ENCODE data around the gene DHRS4. TPM values are rescaled to one million over a fixed set of nuclear protein-coding genes. Genes with fewer than 3 reads are reported as not detected.
"Not testable (repeated sequence)": the region's sequence is repeated elsewhere in the genome, so short reads cannot be mapped to it uniquely, and the experiment has no call there.

Gene DHRS4
- total RNA-seq, 1 donor from 2014 or later, result 18.2 TPM

GRCh38 chr14:23951590-23952201 is 1.9 kb upstream of the DHRS4 start:
- DNase-seq, result peak; percentile 53
- H3K4me3 Mint-ChIP-seq, result no peak overlapping the region
- peaks cover 12% of the 10 kb centered on the region for H3K36me3 Mint-ChIP-seq (ENCODE audit: low read depth)
- intact Hi-C loops (cut with micrococcal nuclease), result no loop called here
- no peak overlapping the region for H3K27ac Mint-ChIP-seq
- peaks cover 15% of the 10 kb centered on the region for H3K4me1 Mint-ChIP-seq
- H3K9me3 Mint-ChIP-seq, result peaks cover 9% of the 10 kb centered on the region
- H3K27me3 Mint-ChIP-seq, result no peaks in the 10 kb centered on the region

GRCh38 chr14:23953116-23953463 is 480 bp upstream of the DHRS4 start:
- intact Hi-C loops (cut with micrococcal nuclease), result loop anchor here (1.0 kb wide), 1 partner anchor 321 kb away; no protein-coding TSS in a partner anchor
- not testable (repeated sequence) for H3K9me3 Mint-ChIP-seq

DNA sequence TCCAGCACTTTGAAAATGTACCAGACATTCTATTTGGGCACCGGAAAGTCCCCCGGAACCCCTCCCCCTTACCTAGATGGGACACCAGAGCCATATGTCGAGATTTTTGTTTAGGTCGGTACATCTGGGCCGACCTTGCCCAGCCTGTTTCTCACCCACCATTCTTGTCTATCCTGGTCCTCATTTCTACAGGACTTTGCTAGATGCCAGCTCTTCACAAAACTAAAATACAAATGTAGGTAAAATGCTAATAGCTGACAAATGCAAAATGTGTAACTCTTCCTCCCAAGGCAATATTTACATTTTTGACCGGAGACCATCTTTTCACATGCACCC is 677 bp downstream of the DHRS4 start:
- not testable (repeated sequence) for H3K27me3 Mint-ChIP-seq, H3K9me3 Mint-ChIP-seq, DNase-seq
- Mint-ChIP-seq H3K36me3 (ENCODE audit: low read depth) (peaks cover 11% of the 10 kb centered on the region), H3K4me1 (peaks cover 15% of the 10 kb centered on the region), H3K4me3 (peak overlapping the region; percentile 99), H3K27ac (peak overlapping the region; percentile 90)
- intact Hi-C loops (cut with micrococcal nuclease), result loop anchor here (1.0 to 2.0 kb wide), 2 partner anchors 288 to 489 kb away; partner anchors contain the start of gene SDR39U1

More at GRCh38 chr14:23953116-23953463, 480 bp upstream of the DHRS4 start:
- not testable (repeated sequence) for DNase-seq, H3K27me3 Mint-ChIP-seq
- Mint-ChIP-seq H3K4me1 (peaks cover 15% of the 10 kb centered on the region), H3K4me3 (peak overlapping the region; percentile 99), H3K27ac (peak overlapping the region; percentile 70), H3K36me3 (ENCODE audit: low read depth) (peaks cover 14% of the 10 kb centered on the region)

DNA sequence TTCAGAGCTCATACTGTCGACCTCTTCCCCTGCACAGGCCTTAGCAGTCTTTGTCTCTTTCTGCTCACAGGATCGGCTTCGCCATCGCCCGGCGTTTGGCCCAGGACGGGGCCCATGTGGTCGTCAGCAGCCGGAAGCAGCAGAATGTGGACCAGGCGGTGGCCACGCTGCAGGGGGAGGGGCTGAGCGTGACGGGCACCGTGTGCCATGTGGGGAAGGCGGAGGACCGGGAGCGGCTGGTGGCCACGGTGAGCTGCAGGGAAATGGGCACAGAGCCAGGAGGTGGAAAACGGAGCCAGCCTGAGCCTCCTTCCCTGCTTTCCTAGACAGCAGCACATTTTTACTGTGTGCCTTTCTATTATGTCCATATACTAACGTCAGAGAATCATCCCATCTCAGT is 1.4 kb downstream of the DHRS4 start:
- H3K36me3 Mint-ChIP-seq (ENCODE audit: low read depth), result peaks cover 11% of the 10 kb centered on the region
- not testable (repeated sequence) for H3K9me3 Mint-ChIP-seq

DNA sequence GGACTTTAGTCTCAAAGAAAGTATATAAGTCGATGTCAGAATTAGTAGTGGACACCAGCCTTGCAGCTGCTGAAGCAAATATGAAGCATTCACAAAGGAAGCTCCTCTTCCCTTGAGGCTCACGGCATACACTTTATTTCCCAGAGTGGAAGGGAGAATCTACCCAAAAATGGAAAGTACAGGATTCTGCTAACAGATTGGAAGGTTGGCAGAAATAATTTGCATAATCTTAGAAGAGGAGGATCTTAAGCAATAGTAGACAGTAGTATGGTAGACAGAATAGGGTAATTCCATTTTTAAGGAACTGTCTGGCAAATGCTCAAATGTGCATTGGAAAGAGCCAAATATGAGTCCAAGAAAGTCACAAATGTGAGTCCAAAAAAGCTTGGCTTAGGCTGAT is 2.2 kb downstream of the DHRS4 start:
- H3K4me3 Mint-ChIP-seq, H3K9me3 Mint-ChIP-seq, DNase-seq, H3K27me3 Mint-ChIP-seq, H3K27ac Mint-ChIP-seq: not testable (repeated sequence)
- intact Hi-C loops (cut with micrococcal nuclease), result loop anchor here (2.0 kb wide), 1 partner anchor 487 kb away; the partner anchor contains the start of gene SDR39U1
- peaks cover 15% of the 10 kb centered on the region for H3K4me1 Mint-ChIP-seq
- H3K36me3 Mint-ChIP-seq (ENCODE audit: low read depth), result peaks cover 11% of the 10 kb centered on the region

More for the DNA sequence above, 1.4 kb downstream of the DHRS4 start:
- peaks cover 15% of the 10 kb centered on the region for H3K4me1 Mint-ChIP-seq
- H3K27me3 Mint-ChIP-seq, H3K27ac Mint-ChIP-seq, DNase-seq, H3K4me3 Mint-ChIP-seq: not testable (repeated sequence)
- intact Hi-C loops (cut with micrococcal nuclease), result loop anchor here (1.0 to 2.0 kb wide), 2 partner anchors 289 to 488 kb away; partner anchors contain the start of gene SDR39U1

- H3K27me3 Mint-ChIP-seq; intact Hi-C loops (cut with micrococcal nuclease); H3K27ac Mint-ChIP-seq; H3K36me3 Mint-ChIP-seq (ENCODE audit: low read depth); H3K4me1 Mint-ChIP-seq; H3K9me3 Mint-ChIP-seq; H3K4me3 Mint-ChIP-seq: not testable (repeated sequence)
- peak; percentile 29 for DNase-seq
Observed at GRCh38 chr14:23957913-23958569, 4.5 kb downstream of the DHRS4 start.

GRCh38 chr14:23960899-23961298 is 7.3 kb downstream of the DHRS4 start:
- H3K27ac Mint-ChIP-seq; intact Hi-C loops (cut with micrococcal nuclease); H3K4me3 Mint-ChIP-seq; H3K36me3 Mint-ChIP-seq (ENCODE audit: low read depth); H3K27me3 Mint-ChIP-seq; H3K4me1 Mint-ChIP-seq; H3K9me3 Mint-ChIP-seq: not testable (repeated sequence)
- DNase-seq, result peak; percentile 36

DNA sequence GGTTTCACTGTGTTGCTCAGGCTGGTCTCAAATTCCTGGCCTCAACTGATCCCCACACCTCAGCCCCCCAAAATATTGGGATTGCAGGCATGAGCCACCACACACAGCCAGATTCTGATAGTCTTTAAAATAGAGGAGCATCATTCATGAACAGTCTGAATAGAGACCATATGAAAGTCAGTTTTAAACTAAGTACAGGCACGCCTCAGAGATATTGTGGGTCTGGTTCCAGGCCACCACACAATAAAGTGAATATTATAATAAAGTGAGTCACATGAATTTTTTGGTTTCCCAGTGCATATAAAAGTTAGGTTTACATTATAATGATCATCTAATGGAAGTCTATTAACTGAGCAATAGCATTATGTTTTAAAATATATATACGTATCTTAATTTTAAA is 8.1 kb downstream of the DHRS4 start:
- not testable (repeated sequence) for H3K27me3 Mint-ChIP-seq

DNA sequence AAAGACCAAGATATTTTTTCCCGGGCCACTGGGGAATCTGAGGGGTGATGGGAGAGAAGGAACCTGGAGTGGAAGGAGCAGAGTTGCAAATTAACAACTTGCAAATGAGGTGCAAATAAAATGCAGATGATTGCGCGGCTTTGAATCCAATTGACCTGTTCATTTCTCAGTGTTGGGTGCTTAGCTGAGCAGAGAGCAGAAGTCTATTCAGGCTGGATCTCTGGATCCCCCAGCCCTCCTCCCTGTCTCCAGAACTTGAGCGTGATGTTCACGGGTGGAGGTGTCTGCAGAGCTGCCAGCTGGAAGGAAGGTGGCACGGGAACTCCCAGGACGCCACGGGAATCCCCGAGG is 15.5 kb downstream of the DHRS4 start:
- DNase-seq; intact Hi-C loops (cut with micrococcal nuclease); H3K4me1 Mint-ChIP-seq; H3K27ac Mint-ChIP-seq; H3K9me3 Mint-ChIP-seq; H3K36me3 Mint-ChIP-seq (ENCODE audit: low read depth); H3K4me3 Mint-ChIP-seq; H3K27me3 Mint-ChIP-seq: not testable (repeated sequence)

More for the DNA sequence above, 8.1 kb downstream of the DHRS4 start:
- H3K4me3 Mint-ChIP-seq; intact Hi-C loops (cut with micrococcal nuclease); H3K9me3 Mint-ChIP-seq; DNase-seq; H3K4me1 Mint-ChIP-seq; H3K27ac Mint-ChIP-seq; H3K36me3 Mint-ChIP-seq (ENCODE audit: low read depth): not testable (repeated sequence)

GRCh38 chr14:23969481-23970282 is 16.1 kb downstream of the DHRS4 start:
- H3K9me3 Mint-ChIP-seq; H3K27me3 Mint-ChIP-seq; H3K4me3 Mint-ChIP-seq; H3K27ac Mint-ChIP-seq; H3K4me1 Mint-ChIP-seq; H3K36me3 Mint-ChIP-seq (ENCODE audit: low read depth); intact Hi-C loops (cut with micrococcal nuclease): not testable (repeated sequence)
- peak; percentile 87 for DNase-seq

DNA sequence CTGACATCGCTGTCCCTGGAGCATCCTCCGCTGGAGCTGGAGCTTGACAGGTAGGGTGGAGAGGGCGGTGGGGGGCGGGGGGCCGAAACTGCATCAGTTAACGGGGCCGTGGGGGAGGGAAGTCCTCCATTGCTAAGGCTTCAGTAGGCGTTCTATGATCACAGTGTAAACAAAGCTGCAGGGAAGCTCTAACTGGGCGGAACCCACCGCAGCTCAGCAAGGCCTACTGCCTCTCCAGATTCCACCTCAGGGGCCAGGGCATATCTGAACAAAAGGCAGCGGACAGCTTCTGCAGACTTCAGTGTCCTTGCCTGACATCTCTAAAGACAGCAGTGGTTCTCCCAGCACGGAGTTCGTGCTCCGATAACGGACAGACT is 16.7 kb downstream of the DHRS4 start:
- H3K9me3 Mint-ChIP-seq; H3K4me3 Mint-ChIP-seq; H3K4me1 Mint-ChIP-seq; H3K27me3 Mint-ChIP-seq; H3K27ac Mint-ChIP-seq; intact Hi-C loops (cut with micrococcal nuclease); DNase-seq: not testable (repeated sequence)
- H3K36me3 Mint-ChIP-seq (ENCODE audit: low read depth), result peaks cover 15% of the 10 kb centered on the region

- H3K4me1 Mint-ChIP-seq; H3K4me3 Mint-ChIP-seq; H3K27me3 Mint-ChIP-seq; H3K27ac Mint-ChIP-seq; intact Hi-C loops (cut with micrococcal nuclease); DNase-seq: not testable (repeated sequence)
- peaks cover 13% of the 10 kb centered on the region for H3K9me3 Mint-ChIP-seq
- peaks cover 22% of the 10 kb centered on the region for H3K36me3 Mint-ChIP-seq (ENCODE audit: low read depth)
Observed at GRCh38 chr14:23973178-23973577, 19.6 kb downstream of the DHRS4 start.

- not testable (repeated sequence) for H3K27me3 Mint-ChIP-seq, H3K4me3 Mint-ChIP-seq, H3K27ac Mint-ChIP-seq, DNase-seq, H3K4me1 Mint-ChIP-seq
- Mint-ChIP-seq H3K36me3 (ENCODE audit: low read depth) (peaks cover 22% of the 10 kb centered on the region), H3K9me3 (peaks cover 13% of the 10 kb centered on the region)
- intact Hi-C loops (cut with micrococcal nuclease), result loop anchor here (1.0 kb wide), 1 partner anchor 40 kb away; no protein-coding TSS in a partner anchor
Observed at GRCh38 chr14:23974041-23974440, 20.5 kb downstream of the DHRS4 start.

DNA sequence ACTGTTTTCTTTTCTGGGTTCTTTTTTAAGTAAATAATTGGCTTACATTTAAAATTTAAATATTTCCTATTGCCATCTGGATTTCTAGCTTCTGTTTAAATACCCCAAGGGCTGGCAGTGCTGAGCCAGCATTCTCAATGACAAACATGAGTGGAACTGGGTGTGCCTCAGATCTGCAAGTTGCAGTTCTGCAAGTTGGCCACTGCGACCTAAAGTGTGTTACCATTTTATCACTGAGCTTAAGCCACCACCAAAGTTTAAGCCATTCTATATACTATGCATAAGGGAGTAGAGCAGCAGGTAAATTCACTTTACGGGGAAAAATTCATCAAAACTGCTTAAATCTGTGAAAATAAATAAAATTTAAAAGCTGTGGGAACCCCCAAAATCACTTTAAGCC is 23.6 kb downstream of the DHRS4 start:
- H3K4me1 Mint-ChIP-seq; H3K27me3 Mint-ChIP-seq; H3K27ac Mint-ChIP-seq; H3K4me3 Mint-ChIP-seq; intact Hi-C loops (cut with micrococcal nuclease): not testable (repeated sequence)
- peak; percentile 66 for DNase-seq
- H3K9me3 Mint-ChIP-seq, result peaks cover 13% of the 10 kb centered on the region
- H3K36me3 Mint-ChIP-seq (ENCODE audit: low read depth), result peaks cover 22% of the 10 kb centered on the region
